Stimulated activated naive CD8-positive, alpha-beta T cell treated with anti-CD3 and anti-CD28 coated beads, Interleukin-15, Interleukin-2, amounts not matched to agents 100 ng/mL and 50 ng/mL, for 24 hours (primary cell): ENCODE measurements around the gene MLPH.

Source experiments
- H3K27ac Mint-ChIP-seq: one replicate; pipeline ENCODE4 v1.8.0; 2021; ENCODE audit warnings: mild to moderate bottlenecking, mixed read lengths
- H3K27me3 Mint-ChIP-seq: one replicate; pipeline ENCODE4 v1.8.0; 2021; ENCODE audit warnings: mixed read lengths
- H3K36me3 Mint-ChIP-seq: one replicate; pipeline ENCODE4 v1.8.0; 2021; ENCODE audit warnings: low read depth, mixed read lengths
- H3K4me1 Mint-ChIP-seq: one replicate; pipeline ENCODE4 v1.8.0; 2021; ENCODE audit warnings: low read depth, mixed read lengths
- H3K4me3 Mint-ChIP-seq: one replicate; pipeline ENCODE4 v1.8.0; 2021; ENCODE audit warnings: mild to moderate bottlenecking, mixed read lengths
- H3K9me3 Mint-ChIP-seq: one replicate; pipeline ENCODE4 v1.8.0; 2021; ENCODE audit warnings: mixed read lengths

MLPH gene

GRCh38 chr2:237558961-237559641 is 72.0 kb downstream of the MLPH start:
- Mint-ChIP-seq H3K4me3 (no peak overlapping the region), H3K36me3 (peaks cover 4% of the 10 kb centered on the region), H3K27ac (no peak overlapping the region), H3K27me3 (peaks cover 23% of the 10 kb centered on the region), H3K4me1 (peaks cover 8% of the 10 kb centered on the region), H3K9me3 (peaks cover 5% of the 10 kb centered on the region)

GRCh38 chr2:237561221-237561620 is 74.2 kb downstream of the MLPH start:
- Mint-ChIP-seq H3K4me3 (no peak overlapping the region), H3K27me3 (peaks cover 22% of the 10 kb centered on the region), H3K4me1 (peaks cover 8% of the 10 kb centered on the region), H3K36me3 (peaks cover under 1% of the 10 kb centered on the region), H3K27ac (no peak overlapping the region), H3K9me3 (peaks cover under 1% of the 10 kb centered on the region)

GRCh38 chr2:237563816-237564215 is 76.8 kb downstream of the MLPH start:
- Mint-ChIP-seq H3K4me1 (no peaks in the 10 kb centered on the region), H3K27ac (no peak overlapping the region), H3K9me3 (no peaks in the 10 kb centered on the region), H3K36me3 (no peaks in the 10 kb centered on the region), H3K27me3 (peaks cover 17% of the 10 kb centered on the region), H3K4me3 (no peak overlapping the region)

GRCh38 chr2:237564526-237565131 is 77.6 kb downstream of the MLPH start:
- H3K36me3 Mint-ChIP-seq: no peaks in the 10 kb centered on the region
- H3K27ac Mint-ChIP-seq: no peak overlapping the region
- no peak overlapping the region for H3K4me3 Mint-ChIP-seq
- peaks cover 18% of the 10 kb centered on the region for H3K27me3 Mint-ChIP-seq
- H3K4me1 Mint-ChIP-seq: no peaks in the 10 kb centered on the region
- H3K9me3 Mint-ChIP-seq: no peaks in the 10 kb centered on the region

GRCh38 chr2:237565974-237566373 is 78.9 kb downstream of the MLPH start:
- no peaks in the 10 kb centered on the region for H3K4me1 Mint-ChIP-seq
- peaks cover 17% of the 10 kb centered on the region for H3K27me3 Mint-ChIP-seq
- no peaks in the 10 kb centered on the region for H3K9me3 Mint-ChIP-seq
- no peak overlapping the region for H3K4me3 Mint-ChIP-seq
- H3K27ac Mint-ChIP-seq: no peak overlapping the region
- no peaks in the 10 kb centered on the region for H3K36me3 Mint-ChIP-seq

- Mint-ChIP-seq H3K4me1 (no peaks in the 10 kb centered on the region), H3K9me3 (no peaks in the 10 kb centered on the region), H3K4me3 (no peak within 1 kb of the TSS), H3K27ac (no peak within 1 kb of the TSS), H3K36me3 (no peaks in the 10 kb centered on the region), H3K27me3 (peaks cover 17% of the 10 kb centered on the region)
Observed at GRCh38 chr2:237566401-237567235, 79.6 kb downstream of the MLPH start, which contains the start of gene PRLH. Gene PRLH (plus strand): TSS chr2:237566574. CDS start chr2:237566574, 0 bp downstream.

GRCh38 chr2:237567276-237568029 is 80.4 kb downstream of the MLPH start:
- H3K9me3 Mint-ChIP-seq: no peaks in the 10 kb centered on the region
- H3K4me1 Mint-ChIP-seq: no peaks in the 10 kb centered on the region
- H3K36me3 Mint-ChIP-seq: no peaks in the 10 kb centered on the region
- no peak overlapping the region for H3K4me3 Mint-ChIP-seq
- H3K27ac Mint-ChIP-seq: no peak overlapping the region
- peaks cover 14% of the 10 kb centered on the region for H3K27me3 Mint-ChIP-seq

- H3K9me3 Mint-ChIP-seq: no peaks in the 10 kb centered on the region
- no peak overlapping the region for H3K4me3 Mint-ChIP-seq
- H3K4me1 Mint-ChIP-seq: no peaks in the 10 kb centered on the region
- H3K36me3 Mint-ChIP-seq: no peaks in the 10 kb centered on the region
- no peak overlapping the region for H3K27ac Mint-ChIP-seq
- peaks cover 14% of the 10 kb centered on the region for H3K27me3 Mint-ChIP-seq
Observed at GRCh38 chr2:237568121-237568660, 81.1 kb downstream of the MLPH start.

- H3K4me1 Mint-ChIP-seq: no peaks in the 10 kb centered on the region
- no peak overlapping the region for H3K4me3 Mint-ChIP-seq
- peaks cover 11% of the 10 kb centered on the region for H3K27me3 Mint-ChIP-seq
- H3K36me3 Mint-ChIP-seq: no peaks in the 10 kb centered on the region
- no peaks in the 10 kb centered on the region for H3K9me3 Mint-ChIP-seq
- no peak overlapping the region for H3K27ac Mint-ChIP-seq
Observed at GRCh38 chr2:237569041-237569440, 82.0 kb downstream of the MLPH start.

GRCh38 chr2:237569896-237570295 is 82.8 kb downstream of the MLPH start:
- Mint-ChIP-seq H3K4me1 (no peaks in the 10 kb centered on the region), H3K27ac (no peak overlapping the region)

GRCh38 chr2:237570776-237571335 is 83.8 kb downstream of the MLPH start:
- H3K27ac Mint-ChIP-seq: no peak overlapping the region
- no peak overlapping the region for H3K4me3 Mint-ChIP-seq
- H3K4me1 Mint-ChIP-seq: no peaks in the 10 kb centered on the region
- H3K9me3 Mint-ChIP-seq: no peaks in the 10 kb centered on the region
- no peaks in the 10 kb centered on the region for H3K36me3 Mint-ChIP-seq
- H3K27me3 Mint-ChIP-seq: peaks cover 5% of the 10 kb centered on the region

More at GRCh38 chr2:237569896-237570295, 82.8 kb downstream of the MLPH start:
- H3K36me3 Mint-ChIP-seq: no peaks in the 10 kb centered on the region
- no peaks in the 10 kb centered on the region for H3K9me3 Mint-ChIP-seq
- no peak overlapping the region for H3K4me3 Mint-ChIP-seq
- peaks cover 5% of the 10 kb centered on the region for H3K27me3 Mint-ChIP-seq

- Mint-ChIP-seq H3K4me1 (no peaks in the 10 kb centered on the region), H3K4me3 (no peak overlapping the region), H3K36me3 (no peaks in the 10 kb centered on the region), H3K27ac (no peak overlapping the region), H3K9me3 (no peaks in the 10 kb centered on the region), H3K27me3 (peaks cover 5% of the 10 kb centered on the region)
Observed at GRCh38 chr2:237571551-237571950, 84.5 kb downstream of the MLPH start.

GRCh38 chr2:237572021-237572741 is 85.1 kb downstream of the MLPH start:
- H3K4me3 Mint-ChIP-seq: no peak overlapping the region
- H3K9me3 Mint-ChIP-seq: no peaks in the 10 kb centered on the region
- no peaks in the 10 kb centered on the region for H3K36me3 Mint-ChIP-seq
- no peak overlapping the region for H3K27ac Mint-ChIP-seq
- no peaks in the 10 kb centered on the region for H3K4me1 Mint-ChIP-seq
- H3K27me3 Mint-ChIP-seq: peaks cover 5% of the 10 kb centered on the region

GRCh38 chr2:237572742-237573101 is 85.7 kb downstream of the MLPH start:
- Mint-ChIP-seq H3K27me3 (peaks cover 5% of the 10 kb centered on the region), H3K36me3 (no peaks in the 10 kb centered on the region), H3K27ac (no peak overlapping the region), H3K4me1 (no peaks in the 10 kb centered on the region), H3K9me3 (no peaks in the 10 kb centered on the region), H3K4me3 (no peak overlapping the region)
